ENCODE measurements around the gene MFSD11.
"Not testable (repeated sequence)": the region's sequence is repeated elsewhere in the genome, so short reads cannot be mapped to it uniquely, and the experiment has no call there.

MFSD11 gene

GRCh38 chr17:76696763-76697701, 40.9 kb upstream of the MFSD11 start:
- DNase-seq (ENCODE audit: low read depth) = no peak
- TF ChIP-seq, protein P1, sequence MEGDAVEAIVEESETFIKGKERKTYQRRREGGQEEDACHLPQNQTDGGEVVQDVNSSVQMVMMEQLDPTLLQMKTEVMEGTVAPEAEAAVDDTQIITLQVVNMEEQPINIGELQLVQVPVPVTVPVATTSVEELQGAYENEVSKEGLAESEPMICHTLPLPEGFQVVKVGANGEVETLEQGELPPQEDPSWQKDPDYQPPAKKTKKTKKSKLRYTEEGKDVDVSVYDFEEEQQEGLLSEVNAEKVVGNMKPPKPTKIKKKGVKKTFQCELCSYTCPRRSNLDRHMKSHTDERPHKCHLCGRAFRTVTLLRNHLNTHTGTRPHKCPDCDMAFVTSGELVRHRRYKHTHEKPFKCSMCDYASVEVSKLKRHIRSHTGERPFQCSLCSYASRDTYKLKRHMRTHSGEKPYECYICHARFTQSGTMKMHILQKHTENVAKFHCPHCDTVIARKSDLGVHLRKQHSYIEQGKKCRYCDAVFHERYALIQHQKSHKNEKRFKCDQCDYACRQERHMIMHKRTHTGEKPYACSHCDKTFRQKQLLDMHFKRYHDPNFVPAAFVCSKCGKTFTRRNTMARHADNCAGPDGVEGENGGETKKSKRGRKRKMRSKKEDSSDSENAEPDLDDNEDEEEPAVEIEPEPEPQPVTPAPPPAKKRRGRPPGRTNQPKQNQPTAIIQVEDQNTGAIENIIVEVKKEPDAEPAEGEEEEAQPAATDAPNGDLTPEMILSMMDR (IDR thresholded peaks at IDR 0.05; ENCODE audit: control insufficient read depth, extremely low read depth, insufficient read depth) = no peak
- H3K4me3 ChIP-seq (ENCODE audit: low read depth, low read length) = no peak overlapping the region

- no peak for DNase-seq (ENCODE audit: low read depth)
These were observed 40.0 kb upstream of the MFSD11 start for GRCh38 chr17:76697702-76698465.

DNA sequence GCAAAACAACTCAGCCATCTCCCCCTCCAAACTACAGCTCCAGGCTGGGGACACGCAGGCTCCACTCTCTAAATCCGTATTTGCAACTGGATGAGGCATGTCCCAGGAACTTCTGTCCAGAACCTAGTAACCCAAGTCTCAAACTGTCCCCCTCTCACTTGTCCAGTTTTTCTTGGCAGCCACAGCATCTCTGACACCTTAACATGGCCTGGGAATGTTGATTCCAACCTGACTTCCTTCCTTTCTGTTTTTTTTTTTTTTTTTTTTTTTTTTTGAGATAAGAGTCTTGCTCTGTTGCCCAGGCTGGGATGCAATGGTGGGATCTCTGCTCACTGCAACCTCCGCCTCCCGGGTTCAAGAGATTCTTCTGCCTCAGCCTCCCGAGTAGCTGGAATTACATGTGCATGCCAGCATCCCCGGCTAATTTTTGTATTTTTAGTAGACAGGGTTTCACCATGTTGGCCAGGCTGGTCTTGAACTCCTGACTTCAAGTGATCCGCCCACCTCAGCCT, 39.4 kb upstream of the MFSD11 start:
- H3K4me3 ChIP-seq (ENCODE audit: low read depth, low read length); DNase-seq (ENCODE audit: low read depth): not testable (repeated sequence)

More at GRCh38 chr17:76697702-76698465, 40.0 kb upstream of the MFSD11 start:
- no peak overlapping the region for H3K4me3 ChIP-seq (ENCODE audit: low read depth, low read length)
- TF ChIP-seq, protein P1 (IDR thresholded peaks at IDR 0.05; ENCODE audit: control insufficient read depth, extremely low read depth, insufficient read depth) = no peak

DNA sequence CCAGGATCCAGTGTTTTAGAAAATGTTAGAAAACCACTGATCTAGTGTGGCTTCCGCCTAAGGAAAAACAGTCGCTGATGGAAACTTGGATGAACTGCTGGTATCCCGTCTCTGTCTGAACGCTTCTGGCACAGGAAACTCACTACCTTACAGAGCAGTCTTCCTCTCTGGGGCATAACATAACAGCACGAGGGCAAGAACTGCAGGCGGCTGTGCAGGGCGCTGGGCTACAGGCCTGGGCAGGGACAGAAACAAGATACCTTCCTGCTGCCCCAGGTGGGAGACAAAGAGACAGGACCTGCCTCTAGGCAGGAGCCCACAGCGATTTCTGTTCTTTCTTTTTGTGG, 37.7 kb upstream of the MFSD11 start:
- TF ChIP-seq, protein P1 (IDR thresholded peaks at IDR 0.05; ENCODE audit: control insufficient read depth, extremely low read depth, insufficient read depth) = no peak
- DNase-seq (ENCODE audit: low read depth) = no peak
- H3K4me3 ChIP-seq (ENCODE audit: low read depth, low read length) = no peak overlapping the region

DNA sequence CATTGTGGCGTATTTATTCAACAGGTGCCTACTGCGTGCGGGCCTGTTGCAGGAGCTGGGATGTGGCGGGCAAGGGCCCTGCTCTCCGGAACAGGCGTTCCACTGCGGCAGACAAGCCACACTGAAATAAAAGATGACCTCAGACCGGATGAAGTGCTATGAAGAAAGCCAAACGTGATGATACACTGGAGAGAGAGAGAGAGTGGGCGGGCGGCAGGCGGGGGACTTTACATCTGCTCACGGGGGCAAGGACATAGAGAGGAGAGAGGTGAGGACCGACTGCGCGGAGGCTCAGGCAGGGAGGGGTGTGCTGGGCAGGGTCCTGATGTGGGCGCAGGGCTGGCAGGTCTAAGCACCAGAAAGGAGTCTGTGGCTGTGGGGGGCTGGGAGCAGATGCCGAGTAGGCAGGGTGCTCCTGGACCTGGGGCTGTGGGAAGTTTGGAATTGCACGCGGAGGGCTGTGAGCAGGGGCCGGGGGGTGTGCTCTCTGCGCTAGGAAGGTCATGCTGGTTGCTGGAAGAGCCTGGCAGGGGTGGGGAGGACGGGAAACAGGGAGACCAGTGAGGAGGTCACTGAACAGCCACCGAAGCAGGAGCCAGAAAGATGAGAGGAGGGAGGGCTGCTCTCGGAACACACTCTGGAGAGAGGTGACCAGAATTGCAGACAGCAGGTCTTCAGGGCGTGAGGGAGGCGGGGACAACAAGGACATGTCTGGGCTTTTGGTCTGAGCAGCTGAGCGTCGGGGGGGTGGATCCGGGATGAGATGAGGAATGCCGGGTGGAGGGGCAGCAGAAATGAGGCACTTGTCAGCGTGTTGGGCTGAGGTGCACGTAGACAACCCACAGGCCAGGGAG, 37.1 kb upstream of the MFSD11 start:
- H3K4me3 ChIP-seq (ENCODE audit: low read depth, low read length) = no peak overlapping the region
- no peak for DNase-seq (ENCODE audit: low read depth)

GRCh38 chr17:76701471-76701967, 36.4 kb upstream of the MFSD11 start:
- TF ChIP-seq, protein P1 (IDR thresholded peaks at IDR 0.05; ENCODE audit: control insufficient read depth, extremely low read depth, insufficient read depth) = no peak
- no peak overlapping the region for H3K4me3 ChIP-seq (ENCODE audit: low read depth, low read length)
- DNase-seq (ENCODE audit: low read depth) = no peak

More for the DNA sequence above, 37.1 kb upstream of the MFSD11 start:
- TF ChIP-seq, protein P1 (IDR thresholded peaks at IDR 0.05; ENCODE audit: control insufficient read depth, extremely low read depth, insufficient read depth) = no peak

Measured in LNCaP clone FGC (cell line).